Liver (tissue), 9 donors: ENCODE results near the gene NHERF2. TPM values are rescaled to one million over a fixed set of nuclear protein-coding genes. Genes with fewer than 3 reads are reported as not detected.
A peak's percentile ranks its signal among the peaks of the same experiment; 100 is the strongest.

Experiments used
- DNase-seq: peaks from one replicate; pipeline ENCODE4 v3.0.0-alpha.2; 2017; ENCODE audit warnings: low spot score
- H3K27ac ChIP-seq, 2 donors: one replicate each; pipeline ENCODE4 v1.7.0; 2013; ENCODE audit warnings: inconsistent platforms in 2 of 2, low read length in 2 of 2, control low read depth in 1 of 2, low read depth in 1 of 2, mild to moderate bottlenecking in 1 of 2
- H3K27me3 ChIP-seq, 4 donors: one replicate each; pipeline versions ENCODE4 v1.6.1 to v1.7.0; 2013; ENCODE audit warnings: low read length in 3 of 4, inconsistent platforms in 1 of 4, mild to moderate bottlenecking in 1 of 4, moderate library complexity in 1 of 4; ENCODE audit not compliant: control insufficient read depth in 4 of 4, insufficient read depth in 4 of 4
- H3K36me3 ChIP-seq, 4 donors: one replicate each; pipeline versions ENCODE4 v1.6.1 to v1.7.0; 2013; ENCODE audit warnings: low read length in 3 of 4, mild to moderate bottlenecking in 3 of 4, low read depth in 1 of 4, moderate library complexity in 1 of 4; ENCODE audit not compliant: control insufficient read depth in 4 of 4, insufficient read depth in 3 of 4
- H3K4me1 ChIP-seq, 4 donors: one replicate each; pipeline versions ENCODE4 v1.6.1 to v1.7.0; 2013; ENCODE audit warnings: low read length in 3 of 4, mild to moderate bottlenecking in 3 of 4, moderate library complexity in 1 of 4; ENCODE audit not compliant: control insufficient read depth in 4 of 4, insufficient read depth in 4 of 4
- H3K4me3 ChIP-seq, 3 donors: one replicate each; pipeline versions ENCODE4 v1.6.1 to v1.7.0; 2013; ENCODE audit warnings: low read length in 3 of 3, control low read depth in 1 of 3, low read depth in 1 of 3, mild to moderate bottlenecking in 1 of 3
- H3K9ac ChIP-seq, 2 donors: one replicate each; pipeline ENCODE4 v1.7.0; 2013; ENCODE audit warnings: low read length in 2 of 2, mild to moderate bottlenecking in 2 of 2, moderate library complexity in 2 of 2, control low read depth in 1 of 2, low read depth in 1 of 2
- H3K9me3 ChIP-seq, 4 donors: one replicate each; pipeline versions ENCODE4 v1.6.1 to v1.7.0; 2013; ENCODE audit warnings: low read length in 3 of 4; ENCODE audit not compliant: control insufficient read depth in 4 of 4
- ATF3 ChIP-seq: IDR thresholded peaks from 2 replicates; pipeline ENCODE4 v1.6.1; 2016; ENCODE audit warnings: antibody characterized with exemption
- CTCF ChIP-seq: fragments of 150-350 bp; IDR thresholded peaks from 2 replicates; pipeline ENCODE4 v1.5.1; 2017; ENCODE audit warnings: improper control_type of control experiment, low read depth, low read length; ENCODE audit not compliant: missing input control
- EGR1 ChIP-seq, 2 donors: IDR thresholded peaks; 2 replicates each; pipeline ENCODE4 v1.6.1; 2016 to 2018; ENCODE audit warnings: antibody characterized with exemption in 2 of 2, low read depth in 2 of 2
- FOXA1 ChIP-seq: IDR thresholded peaks from 2 replicates; pipeline ENCODE4 v1.6.1; 2016; ENCODE audit warnings: antibody characterized with exemption
- FOXA2 ChIP-seq: IDR thresholded peaks from 2 replicates; pipeline ENCODE4 v1.6.1; 2016; ENCODE audit warnings: antibody characterized with exemption
- GABPA ChIP-seq, 2 donors: IDR thresholded peaks in 1 of 2; conservative IDR thresholded peaks in 1 of 2; 2 replicates each; pipeline ENCODE4 v1.6.1; 2016; ENCODE audit warnings: antibody characterized with exemption in 2 of 2, mild to moderate bottlenecking in 1 of 2, moderate library complexity in 1 of 2
- HNF4G ChIP-seq: IDR thresholded peaks from 2 replicates; pipeline ENCODE4 v1.6.1; 2016; ENCODE audit warnings: antibody characterized with exemption
- JUND ChIP-seq, 2 donors: IDR thresholded peaks; 2 replicates each; pipeline ENCODE4 v1.6.1; 2016; ENCODE audit warnings: antibody characterized with exemption in 2 of 2
- MAX ChIP-seq: IDR thresholded peaks from 2 replicates; pipeline ENCODE4 v1.6.1; 2016; ENCODE audit warnings: antibody characterized with exemption
- NR2F2 ChIP-seq: IDR thresholded peaks from 2 replicates; pipeline ENCODE4 v1.6.1; 2016; ENCODE audit warnings: antibody characterized with exemption
- REST ChIP-seq: IDR thresholded peaks from 2 replicates; pipeline ENCODE4 v1.6.1; 2016; ENCODE audit warnings: antibody characterized with exemption, mild to moderate bottlenecking
- SP1 ChIP-seq: IDR thresholded peaks from 2 replicates; pipeline ENCODE4 v1.6.1; 2018; ENCODE audit warnings: antibody characterized with exemption, mild to moderate bottlenecking
- TAF1 ChIP-seq: conservative IDR thresholded peaks from 2 replicates; pipeline ENCODE4 v1.6.1; 2016; ENCODE audit warnings: antibody characterized with exemption, mild to moderate bottlenecking
- YY1 ChIP-seq: IDR thresholded peaks from 2 replicates; pipeline ENCODE4 v1.6.1; 2016; ENCODE audit warnings: antibody characterized with exemption, mild to moderate bottlenecking
- ZBTB33 ChIP-seq: IDR thresholded peaks from 2 replicates; pipeline ENCODE4 v1.6.1; 2016; ENCODE audit warnings: antibody characterized with exemption
- WGBS: extraction: QIAGEN DNeasy Blood & Tissue Kit; methylation state at CpG from one replicate; pipeline ENCODE4 v1.1.7; 2013; 5-methylcytosine and 5-hydroxymethylcytosine counted together
- polyA plus RNA-seq, 2 donors: library from polyadenylated mRNA; stranded (reverse) in 1 of 2; unstranded in 1 of 2; fragments of 200-250 nt in 1 of 2; fragments of >200 nt in 1 of 2; fragmentation: Nextera tagmentation in 1 of 2; extraction: Ambion mirVana in 1 of 2; gene quantifications; one replicate each; pipeline versions ENCODE4 v1.2.1 to v1.2.3, GENCODE V29; 2013 to 2015
- total RNA-seq, 2 donors: library from RNA; depleted of rRNA; stranded (reverse); fragments of >200 nt; gene quantifications; one replicate each; pipeline ENCODE4 v1.2.3, GENCODE V29; 2014
- donor health status: healthy.
- donor health status: healthy.
- donor health status: healthy.
- donor health status: healthy.
- donor health status: healthy.

NHERF2 gene
- total and polyA plus RNA-seq, 4 donors, result 36.6 to 205 (median 74.1) TPM

- Histone ChIP-seq H3K36me3 (peaks cover 0 to 2% (median 0%) of the 10 kb centered on the region in 4 donors), H3K4me3 (peak overlapping the region; percentile 75 to 93 (median 80)), H3K27me3 (no peaks in the 10 kb centered on the region), H3K9ac (peak overlapping the region; percentile 41 to 79), H3K27ac (peak overlapping the region; percentile 60 to 78), H3K9me3 (no peaks in the 10 kb centered on the region), H3K4me1 (peaks cover 34 to 51% (median 46%) of the 10 kb centered on the region in 4 donors)
- TF ChIP-seq NR2F2 (no peak), REST (no peak), FOXA2 (no peak), GABPA (IDR thresholded peaks at IDR 0.05 in 1 of 2, conservative IDR thresholded peaks at IDR 0.05 in 1 of 2) (no peak), JUND (IDR thresholded peaks at IDR 0.05) (no peak), ZBTB33 (no peak), EGR1 (IDR thresholded peaks at IDR 0.05; ENCODE audit: low read depth in 2 of 2) (no peak), ATF3 (no peak), FOXA1 (no peak)
- no peak for DNase-seq
- under 1% methylated on average over 55 of the region's 55 CpGs for WGBS
Observed at GRCh38 chr16:2009164-2009711, 17.5 kb upstream of the NHERF2 start.

GRCh38 chr16:2009791-2010510 lies 16.8 kb upstream of the NHERF2 start, which contains the start of gene ZNF598:
TSS of gene ZNF598 (minus strand) at chr16:2009821.
- Histone ChIP-seq H3K27me3 (no peaks in the 10 kb centered on the region), H3K36me3 (peaks cover 0 to 2% (median 0%) of the 10 kb centered on the region in 4 donors), H3K4me1 (peaks cover 26 to 44% (median 38%) of the 10 kb centered on the region in 4 donors), H3K27ac (peak within 1 kb of the TSS; percentile 77 to 79), H3K9me3 (no peaks in the 10 kb centered on the region), H3K9ac (peak within 1 kb of the TSS; percentile 79 to 97), H3K4me3 (peak within 1 kb of the TSS; percentile 85 to 93 (median 90))
- WGBS, result 5% methylated on average over 52 of the region's 52 CpGs
- peak; percentile 84 for DNase-seq
- TF ChIP-seq SP1 (peak; percentile 7), NR2F2 (no peak), FOXA2 (no peak), CTCF (no peak), ZBTB33 (no peak), HNF4G (no peak), REST (no peak), ATF3 (no peak), YY1 (peak; percentile 35), TAF1 (no peak), MAX (no peak), GABPA (IDR thresholded peaks at IDR 0.05 in 1 of 2, conservative IDR thresholded peaks at IDR 0.05 in 1 of 2) (peak in 1 of 2 donors; percentile 87)
